DND-41 (cell line): ENCODE measurements around the gene HMG20A.

Experiments
- ATAC-seq: fragments of 200-7000 bp; cut with Tn5 transposase; 3 replicates; pipeline ENCODE4 v1.9.1; 2021; ENCODE audit warnings: low read depth; ENCODE audit not compliant: insufficient read depth
- DNase-seq: peaks from one replicate; pipeline ENCODE4 v3.0.0-alpha.2; 2020
- H2AFZ ChIP-seq: 2 replicates; pipeline ENCODE4 v1.6.0; 2012; ENCODE audit warnings: low read depth, low read length
- H3K27ac ChIP-seq: 2 replicates; pipeline ENCODE4 v1.5.1; 2012; ENCODE audit warnings: low read length, inconsistent platforms
- H3K27me3 ChIP-seq: fragments of 200-600 bp; sonication (generic); 2 replicates; pipeline ENCODE4 v1.6.0; 2012; ENCODE audit warnings: low read length, mild to moderate bottlenecking, inconsistent platforms; ENCODE audit not compliant: insufficient read depth, poor library complexity
- H3K36me3 ChIP-seq: 2 replicates; pipeline ENCODE4 v1.5.1; 2012; ENCODE audit warnings: low read length, inconsistent platforms; ENCODE audit not compliant: insufficient read depth
- H3K4me1 ChIP-seq: 2 replicates; pipeline ENCODE4 v1.5.1; 2012; ENCODE audit warnings: mild to moderate bottlenecking, low read length; ENCODE audit not compliant: insufficient read depth
- H3K4me2 ChIP-seq: 2 replicates; pipeline ENCODE4 v1.6.0; 2012; ENCODE audit warnings: mild to moderate bottlenecking, moderate library complexity, low read length, inconsistent platforms; ENCODE audit not compliant: insufficient read depth
- H3K4me3 ChIP-seq, 2 experiments: fragments of 200-600 bp in 1 of 2; shearing (Covaris generic) in 1 of 2; 2 replicates each; pipeline ENCODE4 v1.5.1; 2012 to 2016; ENCODE audit warnings: inconsistent platforms in 2 of 2, low read length in 2 of 2, mild to moderate bottlenecking in 2 of 2, low read depth in 1 of 2, moderate library complexity in 1 of 2
- H3K79me2 ChIP-seq: 2 replicates; pipeline ENCODE4 v1.6.0; 2012; ENCODE audit warnings: low read length, inconsistent platforms; ENCODE audit not compliant: insufficient read depth
- H3K9ac ChIP-seq: 2 replicates; pipeline ENCODE4 v1.6.0; 2012; ENCODE audit warnings: low read depth, mild to moderate bottlenecking, inconsistent platforms, low read length, moderate library complexity
- H3K9me3 ChIP-seq: 2 replicates; pipeline ENCODE4 v1.5.1; 2012; ENCODE audit warnings: low read length, moderate library complexity, mild to moderate bottlenecking, inconsistent platforms; ENCODE audit not compliant: insufficient read depth, severe bottlenecking
- H4K20me1 ChIP-seq: 2 replicates; pipeline ENCODE4 v1.6.0; 2012; ENCODE audit warnings: low read length; ENCODE audit not compliant: insufficient read depth
- CTCF ChIP-seq: IDR thresholded peaks from 2 replicates; pipeline ENCODE4 v1.5.1; 2012; ENCODE audit warnings: borderline replicate concordance, low read length, moderate library complexity, mild to moderate bottlenecking; ENCODE audit not compliant: poor library complexity, severe bottlenecking; ENCODE audit errors: extremely low read depth
- EZH2 ChIP-seq: IDR thresholded peaks from 3 replicates; pipeline ENCODE4 v1.6.1; 2012; ENCODE audit warnings: borderline replicate concordance, low read depth, mild to moderate bottlenecking, moderate library complexity, low read length, inconsistent platforms; ENCODE audit not compliant: severe bottlenecking

The HMG20A gene

GRCh38 chr15:77436822-77437221, 16.1 kb downstream of the HMG20A start:
- H3K36me3 ChIP-seq, result no peaks in the 10 kb centered on the region

GRCh38 chr15:77437264-77437663, 16.6 kb downstream of the HMG20A start:
- peaks cover 47% of the 10 kb centered on the region for H3K79me2 ChIP-seq
- no peak overlapping the region for H3K4me2 ChIP-seq
- H4K20me1 ChIP-seq, result peaks cover 10% of the 10 kb centered on the region; the same call in 1 of the 2 replicates
- DNase-seq (no peak), ATAC-seq (no peak)
- H2AFZ ChIP-seq, result no peak overlapping the region
- no peaks in the 10 kb centered on the region for H3K27me3 ChIP-seq
- TF ChIP-seq CTCF, result no peak
- TF ChIP-seq EZH2, result no peak
- no peaks in the 10 kb centered on the region for H3K36me3 ChIP-seq
- no peaks in the 10 kb centered on the region for H3K9me3 ChIP-seq
- no peak overlapping the region for H3K27ac ChIP-seq
- no peak overlapping the region for H3K4me3 ChIP-seq
- H3K9ac ChIP-seq, result no peak overlapping the region
- H3K4me1 ChIP-seq, result no peaks in the 10 kb centered on the region

More at GRCh38 chr15:77436822-77437221, 16.1 kb downstream of the HMG20A start:
- no peaks in the 10 kb centered on the region for H3K27me3 ChIP-seq
- no peaks in the 10 kb centered on the region for H3K4me1 ChIP-seq
- H3K9me3 ChIP-seq, result no peaks in the 10 kb centered on the region
- peaks cover 45% of the 10 kb centered on the region for H3K79me2 ChIP-seq
- no peak for ATAC-seq
- TF ChIP-seq CTCF (no peak), EZH2 (no peak)
- no peak overlapping the region for H3K9ac ChIP-seq
- no peak for DNase-seq
- H3K27ac ChIP-seq, result no peak overlapping the region
- H4K20me1 ChIP-seq, result peaks cover 10% of the 10 kb centered on the region; the same call in 1 of the 2 replicates
- H3K4me2 ChIP-seq, result no peak overlapping the region
- H2AFZ ChIP-seq, result no peak overlapping the region
- no peak overlapping the region for H3K4me3 ChIP-seq

- H3K79me2 ChIP-seq, result peaks cover 67% of the 10 kb centered on the region
- H2AFZ ChIP-seq, result no peak overlapping the region
- no peaks in the 10 kb centered on the region for H3K4me1 ChIP-seq
- no peaks in the 10 kb centered on the region for H3K36me3 ChIP-seq
- no peak overlapping the region for H3K4me3 ChIP-seq
- no peak overlapping the region for H3K4me2 ChIP-seq
- no peak for ATAC-seq
- TF ChIP-seq EZH2 (no peak), CTCF (no peak)
- H3K27ac ChIP-seq, result no peak overlapping the region
- H3K9me3 ChIP-seq, result no peaks in the 10 kb centered on the region
- no peak for DNase-seq
- H3K9ac ChIP-seq, result no peak overlapping the region
- H3K27me3 ChIP-seq, result no peaks in the 10 kb centered on the region
- H4K20me1 ChIP-seq, result peaks cover 13% of the 10 kb centered on the region; the same call in 1 of the 2 replicates
Observed at GRCh38 chr15:77440378-77440999, 19.8 kb downstream of the HMG20A start.
